GM12891 (cell line): ENCODE results near the gene SKI.

Experiments
- PAX5 ChIP-seq: IDR thresholded peaks from 2 replicates; pipeline ENCODE4 v1.6.1; 2011; ENCODE audit warnings: low read length, moderate library complexity, mild to moderate bottlenecking; ENCODE audit not compliant: insufficient read depth, severe bottlenecking
- POLR2A ChIP-seq: IDR thresholded peaks from 2 replicates; pipeline ENCODE4 v1.6.1; 2011; ENCODE audit warnings: low read depth, low read length, control low read depth
- POLR2AphosphoS5 ChIP-seq: IDR thresholded peaks from 2 replicates; pipeline ENCODE4 v1.6.1; 2011; ENCODE audit warnings: low read depth, low read length, control low read depth
- POU2F2 ChIP-seq: IDR thresholded peaks from 2 replicates; pipeline ENCODE4 v1.6.1; 2011; ENCODE audit warnings: low read depth, mild to moderate bottlenecking, control low read depth, low read length, moderate library complexity
- SPI1 ChIP-seq: IDR thresholded peaks from 2 replicates; pipeline ENCODE4 v1.6.1; 2011; ENCODE audit warnings: low read depth, low read length, control low read depth
- TAF1 ChIP-seq: IDR thresholded peaks from 2 replicates; pipeline ENCODE4 v1.6.1; 2011; ENCODE audit warnings: low read depth, low read length, control low read depth

DNA sequence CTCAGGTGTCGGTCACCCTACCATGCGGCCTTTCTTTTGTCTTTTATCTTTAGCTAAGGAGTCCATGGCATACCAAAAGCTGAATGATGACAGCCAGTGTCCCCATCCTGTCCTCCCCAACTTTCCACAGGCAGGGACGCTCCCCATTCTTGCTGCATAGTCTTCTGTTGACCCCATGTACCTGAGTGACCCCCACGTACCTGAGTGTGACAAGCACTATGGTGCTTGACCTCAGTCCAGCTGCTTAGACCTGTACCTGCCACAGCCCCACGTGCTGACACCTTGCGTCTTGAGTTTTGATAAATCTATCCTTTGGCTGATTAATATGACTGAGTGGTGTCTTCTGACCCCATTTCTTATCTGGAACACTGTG is 26.9 kb downstream of the SKI start:
- TF ChIP-seq POLR2A (no peak), POLR2AphosphoS5 (no peak), PAX5 (no peak), TAF1 (no peak), SPI1 (no peak), POU2F2 (no peak)
